GM21528 (cell line): Measurements from ENCODE around the gene NIPBL.
"Not testable (repeated sequence)": the region's sequence is repeated elsewhere in the genome, so short reads cannot be mapped to it uniquely, and the experiment has no call there.

ENCODE experiments used
- ATAC-seq: cut with Tn5 transposase; IDR thresholded peaks from one replicate; pipeline ENCODE4 v1.9.1; 2021; ENCODE audit warnings: mild to moderate bottlenecking, moderate library complexity; ENCODE audit not compliant: unreplicated experiment, low FRiP score

The NIPBL gene

GRCh38 chr5:36900283-36900682, 23.7 kb downstream of the NIPBL start:
- no peak for ATAC-seq

GRCh38 chr5:36901077-36901476, 24.5 kb downstream of the NIPBL start:
- not testable (repeated sequence) for ATAC-seq

DNA sequence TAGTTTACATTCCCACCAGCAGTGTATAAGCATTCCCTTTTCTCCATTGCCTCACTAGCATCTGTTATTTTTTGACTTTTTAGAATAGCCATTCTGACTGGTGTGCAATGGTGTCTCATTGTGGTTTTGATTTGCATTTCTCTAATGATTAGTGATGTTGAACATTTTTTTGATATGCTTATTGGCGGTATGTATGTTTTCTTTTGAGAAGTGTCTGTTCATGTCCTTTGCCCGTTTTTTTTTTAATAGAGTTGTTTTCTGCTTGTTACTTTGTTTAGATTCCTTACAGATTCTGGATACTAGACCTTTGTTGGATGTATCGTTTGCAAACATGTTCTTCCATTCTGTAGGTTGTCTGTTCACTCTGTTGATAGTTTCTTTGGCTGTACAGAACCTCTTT, 25.3 kb downstream of the NIPBL start:
- no peak for ATAC-seq

DNA sequence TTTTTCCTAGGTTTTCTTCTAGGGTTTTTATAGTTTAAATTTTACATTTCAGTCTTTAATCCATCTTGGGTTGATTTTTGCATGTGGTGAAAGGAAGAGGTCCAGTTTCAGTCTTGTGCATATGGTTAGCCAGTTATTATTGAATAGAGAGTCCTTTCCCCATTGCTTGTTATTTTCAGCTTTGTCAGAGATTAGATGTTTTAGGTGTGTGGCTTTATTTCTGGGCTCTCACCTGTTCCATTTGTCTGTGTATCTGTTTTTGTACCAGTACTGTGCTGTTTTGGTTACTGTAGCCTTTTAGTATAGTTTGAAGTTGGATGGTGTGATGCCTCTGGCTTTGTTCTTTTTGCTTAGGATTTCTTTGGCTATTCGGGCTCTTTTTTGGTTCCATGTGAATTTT, 25.8 kb downstream of the NIPBL start:
- ATAC-seq = no peak

- ATAC-seq = no peak
Measured at GRCh38 chr5:36904677-36905076, 28.1 kb downstream of the NIPBL start.

GRCh38 chr5:36908544-36909260, 32.1 kb downstream of the NIPBL start:
- no peak for ATAC-seq

- ATAC-seq = no peak
Measured at GRCh38 chr5:36915653-36916052, 39.1 kb downstream of the NIPBL start.

- not testable (repeated sequence) for ATAC-seq
Measured at GRCh38 chr5:36916614-36917013, 40.0 kb downstream of the NIPBL start.

DNA sequence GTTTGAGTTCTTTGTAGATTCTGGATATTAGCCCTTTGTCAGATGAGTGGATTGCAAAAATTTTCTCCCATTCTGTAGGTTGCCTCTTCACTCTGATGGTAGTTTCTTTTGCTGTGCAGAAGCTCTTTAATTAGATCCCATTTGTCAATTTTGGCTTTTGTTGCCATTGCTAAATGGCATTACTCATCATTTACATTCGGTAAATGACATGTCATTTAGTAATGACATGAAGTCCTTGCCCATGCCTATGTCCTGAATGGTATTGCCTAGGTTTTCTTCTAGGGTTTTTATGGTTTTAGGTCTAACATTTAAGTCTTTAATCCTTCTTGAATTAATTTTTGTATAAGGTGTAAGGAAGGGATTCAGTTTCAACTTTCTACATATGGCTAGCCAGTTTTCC, 40.8 kb downstream of the NIPBL start:
- ATAC-seq = not testable (repeated sequence)

DNA sequence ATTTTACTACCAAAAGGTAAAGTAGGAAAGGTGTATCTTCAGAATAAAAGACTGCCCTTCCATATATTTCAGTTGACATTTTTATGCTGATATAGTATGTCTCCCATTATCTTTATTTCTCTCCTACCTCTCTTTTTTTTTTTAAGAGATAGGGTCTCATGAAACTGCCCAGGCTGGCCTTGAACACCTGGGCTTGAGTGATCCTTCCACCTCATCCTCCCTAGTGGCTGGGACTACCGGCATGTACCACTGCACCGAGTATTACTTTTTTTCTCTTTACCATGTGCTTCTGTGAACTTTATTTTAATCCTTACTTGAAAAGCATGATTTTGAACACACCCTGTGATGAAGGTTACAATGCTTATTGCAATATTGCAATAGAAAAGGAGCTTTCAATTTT, 42.7 kb downstream of the NIPBL start:
- no peak for ATAC-seq

GRCh38 chr5:36919650-36920049, 43.1 kb downstream of the NIPBL start:
- ATAC-seq = no peak

DNA sequence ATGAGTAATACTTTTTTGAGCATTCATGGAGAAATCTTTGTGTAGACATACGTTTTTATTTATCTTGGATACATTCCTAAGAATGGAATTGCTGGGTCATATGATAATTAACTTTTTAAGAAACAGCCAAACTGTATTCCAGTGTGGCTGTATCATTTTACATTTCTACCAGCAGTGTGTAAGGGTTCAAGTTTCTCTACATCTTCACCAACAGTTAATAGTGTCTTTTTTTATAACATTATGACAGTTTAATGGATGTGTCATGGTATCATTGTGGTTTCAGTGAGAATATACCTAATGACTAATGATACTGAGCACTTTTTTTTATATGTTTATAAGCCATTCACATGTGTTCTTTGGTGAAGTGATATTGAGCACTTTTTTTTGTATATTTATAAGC, 52.4 kb downstream of the NIPBL start:
- ATAC-seq = no peak

DNA sequence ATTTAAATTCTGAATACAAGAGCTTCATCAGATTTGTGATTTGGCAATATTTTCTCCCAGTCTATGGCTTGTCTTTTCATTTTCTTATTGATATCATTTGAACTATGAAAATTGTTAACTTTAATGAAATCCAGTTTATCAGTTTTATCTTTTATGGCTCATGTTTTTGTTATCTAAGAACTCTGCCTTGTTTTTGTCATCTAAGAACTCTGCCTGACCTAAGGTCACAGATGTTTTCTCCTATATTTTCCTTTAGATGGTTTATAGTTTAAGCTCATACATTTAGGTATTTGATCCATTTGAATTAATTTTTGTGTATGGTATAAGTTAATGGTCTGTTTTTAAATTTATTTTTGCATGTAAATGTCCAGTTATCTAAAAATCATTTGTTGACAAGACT, 52.9 kb downstream of the NIPBL start:
- no peak for ATAC-seq

DNA sequence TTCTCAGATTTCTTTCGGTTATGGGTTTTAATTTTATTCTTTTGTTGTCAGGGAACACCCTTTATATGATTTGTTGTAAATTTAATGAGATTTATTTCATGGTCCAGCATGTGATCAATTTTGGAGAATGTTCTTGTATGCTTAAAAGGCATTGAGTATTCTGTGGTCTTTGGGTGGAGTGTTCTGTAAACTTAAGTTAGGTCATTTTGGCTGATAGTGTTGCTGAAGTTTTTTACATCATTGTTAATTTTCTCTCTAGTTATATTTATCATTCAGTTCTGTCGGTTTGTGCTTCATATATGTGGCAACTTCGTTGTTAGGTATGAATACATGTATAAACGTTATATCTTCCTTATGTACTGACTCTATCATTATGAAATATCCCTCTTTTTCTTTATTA, 55.5 kb downstream of the NIPBL start:
- no peak for ATAC-seq

- no peak for ATAC-seq
Measured at GRCh38 chr5:36932699-36933098, 56.1 kb downstream of the NIPBL start.

DNA sequence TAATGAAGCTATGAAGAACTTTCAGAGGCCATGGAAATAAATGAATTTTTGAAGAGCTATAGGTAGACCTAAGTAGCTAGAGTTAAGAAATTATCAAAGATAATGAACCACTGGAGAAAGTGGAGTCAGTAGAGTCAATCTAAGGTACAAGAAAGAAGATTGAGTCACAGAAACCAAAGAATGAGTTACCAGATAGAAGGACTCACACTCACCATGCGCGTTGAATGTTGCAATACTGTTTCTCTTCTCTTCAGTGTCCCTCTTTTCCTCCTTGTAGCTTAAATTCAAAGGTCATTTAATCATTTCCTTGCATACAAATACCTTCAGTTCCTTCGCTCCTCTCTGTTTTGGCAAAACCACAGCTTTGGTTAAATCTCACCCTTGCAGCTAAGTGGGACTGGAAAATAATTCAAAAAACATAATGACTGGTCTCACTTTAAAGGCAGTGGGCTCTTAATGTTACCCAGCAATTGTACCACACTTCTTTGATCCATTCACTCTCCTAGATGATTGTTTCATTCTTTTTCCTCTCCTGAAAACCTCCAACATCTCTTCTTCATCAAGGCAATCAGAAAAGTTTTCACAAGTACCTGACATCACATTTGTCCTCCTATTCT, 58.3 kb downstream of the NIPBL start:
- ATAC-seq = no peak

GRCh38 chr5:36935805-36936204, 59.2 kb downstream of the NIPBL start:
- no peak for ATAC-seq

DNA sequence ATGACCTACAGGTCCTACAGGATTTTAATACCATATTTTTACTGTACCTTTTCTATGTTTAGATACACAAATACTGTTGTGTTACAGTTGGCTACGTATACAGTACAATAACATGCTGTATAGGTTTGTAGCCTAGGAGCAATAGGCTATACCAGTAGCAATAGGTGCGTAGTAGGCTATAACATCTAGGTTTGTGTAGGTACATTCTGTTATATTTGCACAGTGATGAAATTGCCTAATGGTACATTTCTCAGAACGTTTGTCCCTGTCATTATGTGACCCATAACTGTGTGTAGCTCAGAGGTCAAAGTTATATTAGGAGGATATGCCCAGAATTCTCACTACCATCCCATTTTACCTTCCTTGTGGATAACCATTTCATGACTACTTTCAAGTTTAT, 59.7 kb downstream of the NIPBL start:
- no peak for ATAC-seq

DNA sequence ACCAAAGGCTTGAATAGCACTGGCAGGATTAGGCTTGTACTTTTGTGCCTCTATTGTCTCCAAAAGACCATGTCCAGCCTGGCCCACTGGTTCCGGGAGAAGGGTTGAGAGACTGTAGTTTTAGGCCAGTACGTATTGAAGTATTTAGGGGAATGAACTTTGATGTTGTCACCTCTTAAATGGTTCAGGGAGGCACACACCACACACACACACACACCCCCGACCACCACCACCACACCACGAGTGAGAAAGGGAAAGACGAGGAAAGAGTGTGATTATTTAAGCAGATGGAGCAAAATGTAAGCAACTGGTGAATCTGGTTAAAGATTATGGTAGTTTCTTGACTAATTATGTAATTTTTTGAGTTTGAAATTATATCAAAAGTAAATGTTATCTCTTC, 61.6 kb downstream of the NIPBL start:
- no peak for ATAC-seq

DNA sequence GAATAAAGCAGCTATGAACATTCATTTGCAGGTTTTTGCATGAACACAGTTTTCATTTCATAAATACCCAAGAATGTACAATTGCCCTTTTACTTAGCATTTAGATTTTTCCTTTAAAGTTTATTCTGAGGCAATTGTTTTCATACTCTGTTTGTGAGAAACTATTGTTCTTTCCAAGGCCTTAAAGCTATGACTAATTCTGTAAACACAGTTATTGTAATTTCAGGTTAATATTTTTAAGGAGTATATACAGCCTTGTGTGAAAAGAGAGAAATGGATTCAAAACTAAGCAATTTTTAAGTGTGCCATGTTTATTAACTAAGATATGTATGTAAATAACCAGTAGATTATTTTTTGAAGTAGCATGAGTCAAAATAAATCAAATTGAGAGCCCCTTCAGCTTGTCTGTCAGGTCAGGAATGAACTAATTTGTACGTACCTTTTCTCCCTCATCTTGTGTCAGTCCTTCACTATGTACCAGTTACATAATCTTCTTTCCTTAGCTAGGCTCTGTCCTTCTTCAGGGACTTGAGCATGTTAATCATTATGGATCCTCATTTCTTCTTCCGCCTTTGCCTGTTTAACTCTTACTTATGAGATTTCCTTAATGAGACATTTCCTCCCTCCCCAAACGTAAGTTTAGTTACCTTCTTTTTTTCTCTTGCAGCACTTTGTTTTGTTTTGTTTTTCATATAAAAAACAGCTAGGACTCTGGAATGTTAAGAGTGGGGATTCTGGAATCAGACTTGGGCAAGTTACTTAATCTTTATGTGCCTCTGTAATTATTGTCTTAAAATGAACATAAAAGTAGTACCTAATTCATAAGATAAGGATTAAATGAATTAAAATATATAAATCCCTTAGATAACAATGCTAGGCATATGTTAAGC, 63.6 kb downstream of the NIPBL start:
- no peak for ATAC-seq

GRCh38 chr5:36943584-36943983, 67.0 kb downstream of the NIPBL start:
- ATAC-seq = no peak
